Lung microvascular endothelial cell (primary cell): ENCODE measurements around the gene SLC22A23. TPM values are rescaled to one million over a fixed set of nuclear protein-coding genes. Genes with fewer than 3 reads are reported as not detected.

Source experiments
- DNase-seq, 2 donors: peaks; one replicate each; pipeline versions ENCODE4 v3.0.0 to v3.0.0-alpha.2; 2010; ENCODE audit warnings: low read depth in 2 of 2
- total RNA-seq: library from RNA; depleted of rRNA; stranded (reverse); fragments of >200 nt; gene quantifications from 2 replicates; pipeline ENCODE4 v1.2.1, GENCODE V29; 2014

The SLC22A23 gene
- total RNA-seq, 1 donor from 2014 or later, result 59.3 TPM

DNA sequence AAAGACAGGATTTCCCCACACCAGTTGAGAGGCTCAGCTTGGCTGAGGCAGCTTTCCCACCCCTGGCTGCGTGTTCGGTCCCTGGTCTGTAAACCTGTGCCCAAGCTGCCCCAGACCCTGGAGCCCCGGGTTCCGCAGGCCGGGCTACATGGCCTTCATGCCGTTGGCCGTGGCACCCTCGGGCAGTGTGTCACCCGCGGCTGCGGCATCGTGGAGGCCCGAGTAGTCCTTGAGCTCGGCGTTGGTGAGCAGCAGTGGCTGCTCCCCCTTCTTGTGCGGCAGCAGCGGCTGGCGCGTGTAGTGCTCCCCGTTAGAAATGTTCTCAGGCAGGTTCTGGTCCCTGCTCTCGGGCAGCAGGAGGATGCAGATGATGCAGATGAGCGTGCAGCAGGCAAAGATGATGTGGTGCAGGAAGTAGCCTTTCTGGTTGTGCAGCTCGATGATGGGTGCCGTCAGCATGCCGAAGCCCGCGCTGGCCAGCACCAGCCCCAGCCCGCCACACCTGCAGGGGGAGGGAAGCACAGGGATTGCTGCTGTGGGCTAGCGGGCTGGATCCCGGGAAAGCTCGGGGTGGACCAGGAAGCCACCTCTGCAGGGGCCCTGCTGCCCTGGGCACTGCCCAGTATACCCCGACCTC, 183.8 kb downstream of the SLC22A23 start:
- no peak for DNase-seq

DNA sequence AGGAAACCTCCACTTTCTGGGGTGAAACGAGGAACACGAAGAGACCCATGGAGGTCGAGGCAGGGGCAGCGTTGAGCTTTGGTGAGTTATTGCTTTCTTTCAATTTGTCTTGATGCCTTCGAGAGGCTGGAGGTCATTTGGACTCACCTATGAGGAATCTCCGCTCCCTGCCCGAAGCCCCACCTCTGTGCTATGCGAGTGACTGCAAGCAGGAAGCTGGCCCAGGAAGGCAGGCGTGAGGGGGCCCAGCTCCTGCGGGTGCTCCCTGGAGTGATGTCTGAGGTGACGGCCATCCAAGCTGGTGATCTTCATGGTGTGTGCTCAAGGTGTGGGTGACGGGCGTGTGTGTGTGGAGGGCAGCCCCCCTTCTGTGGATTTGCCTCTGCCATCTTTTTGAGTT, 185.1 kb downstream of the SLC22A23 start:
- DNase-seq, result no peak

DNA sequence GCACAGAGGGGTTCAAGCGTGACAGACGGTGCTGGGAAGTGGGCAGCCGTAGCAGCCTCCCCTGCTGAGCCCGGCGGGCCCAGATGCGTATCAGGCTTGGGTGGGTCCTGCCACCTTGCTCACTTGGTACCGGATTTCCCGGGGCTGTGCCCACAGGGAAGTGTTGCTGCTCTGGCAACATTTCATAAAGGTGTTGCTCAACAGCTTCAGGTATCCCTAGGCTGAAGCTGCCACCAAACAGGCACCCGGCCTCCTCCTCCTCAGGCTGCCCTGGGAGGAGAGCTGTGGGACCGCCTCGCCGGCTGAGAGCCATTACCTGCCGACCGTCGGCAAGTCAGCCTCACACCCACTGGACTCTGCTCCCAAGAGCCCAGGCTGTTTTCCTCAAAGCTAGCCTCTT, 186.6 kb downstream of the SLC22A23 start:
- DNase-seq, result no peak

DNA sequence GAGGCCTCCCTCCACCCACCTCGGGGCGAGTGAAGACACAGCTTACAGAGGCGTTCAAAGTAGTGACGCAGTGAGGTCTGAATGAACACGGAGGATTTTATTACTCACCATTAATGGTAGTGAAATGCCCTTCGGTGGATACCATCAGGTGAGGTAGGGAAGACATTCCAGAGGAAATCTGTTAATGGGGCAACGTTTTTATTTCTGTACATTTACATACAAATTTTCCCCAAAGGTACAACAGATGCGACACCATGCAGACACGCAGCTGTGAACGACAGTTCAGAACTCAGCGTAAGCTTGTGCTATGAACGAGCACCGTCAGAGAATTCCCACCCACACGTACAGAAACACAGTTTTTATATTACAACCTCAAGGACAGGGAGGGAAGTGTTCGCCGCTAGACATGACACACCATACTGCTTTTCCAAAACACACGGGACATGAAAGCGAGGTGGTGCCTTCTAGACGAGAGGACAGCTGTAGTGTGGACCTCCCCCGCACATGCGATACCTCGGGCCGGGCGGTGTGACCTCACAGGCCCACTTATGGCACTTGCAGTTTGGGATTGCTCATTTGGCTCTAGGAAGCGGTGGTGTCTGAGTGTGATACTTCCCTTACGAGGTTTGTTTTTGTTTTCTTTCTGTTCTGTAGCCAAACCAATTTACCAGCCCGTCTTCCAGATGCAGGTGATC, 187.4 kb downstream of the SLC22A23 start:
- DNase-seq, result no peak

DNA sequence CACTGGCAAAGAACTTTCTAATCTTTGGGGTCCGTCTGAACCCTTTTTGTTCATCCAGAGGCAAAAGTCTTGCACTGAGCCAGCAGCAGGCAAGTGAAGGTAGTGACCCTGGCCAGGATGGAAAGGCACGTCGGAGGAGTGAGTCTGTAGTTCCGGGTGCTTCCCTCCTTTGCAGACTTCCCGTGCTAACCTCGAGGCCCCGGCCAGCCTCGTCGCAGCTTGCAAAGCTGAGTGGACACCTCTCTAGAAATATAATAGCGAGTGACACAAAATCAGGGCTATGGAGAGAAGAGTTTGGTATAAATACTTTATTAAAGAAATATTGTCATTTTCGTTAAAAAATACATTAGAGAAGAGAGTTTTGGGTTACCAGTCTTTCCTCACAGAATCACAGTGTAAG, 188.2 kb downstream of the SLC22A23 start:
- no peak for DNase-seq

DNA sequence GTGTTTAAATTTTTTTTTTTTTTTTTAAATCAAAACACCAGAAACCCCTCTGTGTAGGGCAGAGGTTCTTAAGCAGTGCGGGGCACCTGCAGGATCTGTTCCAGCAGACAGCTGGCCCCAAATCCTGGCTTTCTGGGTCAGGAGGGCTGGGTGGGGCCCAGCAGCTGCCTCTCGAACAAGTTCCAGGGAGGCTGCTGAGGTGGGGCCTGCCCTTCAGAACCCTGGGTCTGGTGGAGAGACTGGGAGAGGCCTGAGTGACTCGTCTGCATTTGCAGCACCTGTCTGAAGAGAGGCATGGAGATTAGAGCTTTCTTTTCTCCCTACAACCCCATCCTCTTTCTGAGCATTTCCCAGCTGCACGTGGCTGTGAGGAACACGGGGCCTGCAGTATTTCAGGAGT, 189.7 kb downstream of the SLC22A23 start:
- no peak for DNase-seq

DNA sequence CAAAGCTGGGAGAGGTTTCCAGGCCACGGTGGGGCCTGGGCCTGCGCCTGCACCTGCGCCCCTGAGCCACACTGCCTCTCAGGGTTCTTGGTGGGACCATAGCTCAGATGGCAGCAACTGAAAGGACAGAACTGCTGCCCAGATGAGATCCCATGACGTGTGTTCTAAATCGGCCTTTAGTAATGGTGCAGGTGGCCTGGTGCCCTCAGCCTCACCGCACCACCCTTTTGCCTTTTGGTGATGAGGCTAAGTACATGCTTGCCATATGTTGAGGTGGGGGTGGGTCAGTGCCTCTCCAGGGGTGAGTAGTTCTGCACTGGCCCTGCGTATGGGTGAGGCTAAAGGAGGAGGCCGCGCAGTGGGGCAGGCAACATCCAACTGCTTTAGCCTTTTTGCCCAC, 190.7 kb downstream of the SLC22A23 start:
- no peak for DNase-seq

DNA sequence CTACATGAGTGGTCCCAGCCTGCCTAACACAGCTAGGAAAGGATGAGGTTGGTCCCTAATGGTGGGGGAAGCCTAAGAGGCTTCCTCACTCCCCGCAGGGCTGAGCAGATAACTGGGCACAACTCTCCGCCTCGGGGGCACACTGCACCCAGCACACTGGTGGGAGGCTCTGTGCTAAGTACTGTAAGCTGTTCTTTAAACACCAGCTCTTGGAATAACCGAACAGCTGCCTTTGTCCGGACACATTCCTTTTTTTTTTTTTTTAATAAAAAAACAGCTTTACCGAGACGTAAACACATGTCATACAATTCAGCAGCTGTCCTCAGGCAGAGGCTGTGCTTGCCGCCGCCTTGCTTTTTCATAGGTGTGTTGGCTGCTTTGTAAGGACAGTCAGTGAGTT, 191.2 kb downstream of the SLC22A23 start:
- DNase-seq, result no peak

DNA sequence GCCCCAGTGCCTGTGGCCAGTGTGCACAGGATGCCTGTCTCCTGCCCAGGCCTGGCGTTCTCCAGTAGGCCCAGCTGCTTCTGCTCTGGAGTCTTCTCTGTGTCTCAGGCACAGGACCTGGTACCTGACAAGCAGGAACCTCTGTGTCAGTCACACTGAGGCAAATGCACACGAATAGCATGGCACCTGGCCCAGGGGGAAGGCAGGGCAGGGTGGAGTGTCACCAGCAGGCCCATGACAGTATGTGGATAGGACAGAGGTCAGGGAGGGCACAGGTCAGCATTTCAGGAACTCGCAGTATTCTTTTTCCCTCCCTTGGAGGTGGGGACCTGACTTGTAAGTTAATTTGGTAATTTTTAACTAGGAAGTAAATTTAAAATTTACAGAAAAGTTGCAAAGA, 192.5 kb downstream of the SLC22A23 start:
- DNase-seq, result no peak

DNA sequence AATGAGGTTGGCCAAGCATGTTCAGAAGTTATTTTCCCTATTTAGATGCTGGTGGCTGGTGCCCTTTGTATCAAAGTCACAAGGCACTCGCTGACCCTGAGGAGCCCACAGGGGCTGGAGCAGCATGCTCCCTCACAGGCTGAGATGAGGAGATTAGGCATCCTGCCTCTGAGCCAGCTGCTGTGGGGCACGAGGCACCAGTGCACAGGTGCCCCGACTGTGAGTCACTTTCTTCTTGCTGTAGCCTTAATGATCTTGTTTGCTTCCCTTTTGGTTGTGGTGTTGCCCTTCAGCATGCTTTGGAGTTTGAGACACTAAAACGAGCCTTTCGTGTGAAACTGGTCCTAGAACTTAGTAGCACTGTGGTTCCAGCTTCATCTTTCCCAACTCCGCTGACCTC, 193.8 kb downstream of the SLC22A23 start:
- DNase-seq, result peak in 1 of 2 donors; percentile 46

DNA sequence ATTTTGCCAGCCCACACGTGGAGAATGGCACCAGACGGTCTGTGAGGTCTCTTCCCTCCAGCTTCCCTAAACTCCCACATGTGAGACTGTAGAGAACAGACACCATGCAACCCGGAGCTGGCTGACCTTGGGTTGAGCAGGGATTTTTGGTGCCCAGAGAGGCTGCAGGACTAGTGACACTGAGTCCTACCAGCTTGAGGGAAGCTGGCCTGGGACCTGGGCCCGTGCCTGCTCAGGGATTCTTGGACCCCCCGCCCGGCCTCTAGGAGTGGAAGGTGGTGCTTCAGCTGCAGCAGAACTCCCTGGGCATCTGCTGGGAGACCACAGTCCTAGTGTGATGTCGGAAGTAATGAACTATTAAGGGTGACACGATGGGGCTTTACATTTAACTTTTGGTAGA, 194.9 kb downstream of the SLC22A23 start:
- DNase-seq, result no peak

DNA sequence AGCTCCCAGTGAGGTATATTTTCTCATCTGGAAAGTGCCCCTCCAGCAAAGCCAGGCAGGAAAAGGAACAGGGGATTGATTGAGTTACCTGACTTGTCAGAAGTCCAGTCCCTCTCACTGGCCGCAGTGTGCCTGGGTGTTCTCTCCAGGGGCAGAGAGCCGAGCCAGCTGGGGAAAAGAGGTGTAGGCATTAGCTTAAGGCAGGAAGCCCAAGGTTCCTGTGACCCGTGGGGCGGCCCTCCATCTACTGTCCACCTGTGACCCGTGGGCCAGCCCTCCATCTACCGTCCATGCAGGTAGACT, 195.4 kb downstream of the SLC22A23 start:
- DNase-seq, result no peak

DNA sequence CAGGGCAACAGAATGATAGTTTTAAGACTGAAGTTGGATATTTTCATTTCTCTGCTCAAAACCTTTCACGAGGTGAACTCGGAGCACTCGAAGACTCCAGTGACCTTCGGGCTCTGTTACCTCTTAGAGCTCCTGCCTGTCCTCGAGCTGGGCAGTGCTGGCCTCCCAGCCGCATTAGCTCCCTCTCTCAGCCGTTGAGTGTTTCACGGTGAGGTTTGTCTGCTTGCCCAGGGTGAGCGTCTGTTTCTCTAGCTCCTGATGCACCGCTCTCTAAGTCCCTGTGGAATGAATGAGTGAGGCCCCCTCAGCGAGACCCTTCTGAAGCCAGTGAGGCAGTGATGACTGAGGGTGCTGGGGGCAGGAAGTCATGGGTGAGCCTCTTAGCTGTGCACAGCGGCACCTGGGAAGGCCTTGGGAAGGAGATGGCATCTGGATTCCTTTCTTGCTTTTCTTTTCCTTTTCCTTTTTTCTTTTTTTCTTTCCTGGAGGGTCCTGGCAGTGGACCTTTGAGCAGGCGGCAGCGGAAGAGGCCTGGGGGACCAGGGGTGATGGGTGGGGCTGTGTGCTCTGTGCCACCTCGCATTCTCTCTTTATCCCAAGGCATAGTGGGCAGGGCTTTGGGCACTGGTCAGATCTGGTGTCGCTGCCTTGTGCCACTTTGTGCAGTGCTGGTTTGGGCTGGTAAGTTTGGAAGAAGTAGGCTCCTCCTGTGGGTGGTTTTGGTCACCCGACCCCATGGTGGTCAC, 195.9 kb downstream of the SLC22A23 start:
- peak in 1 of 2 donors; percentile 14 for DNase-seq

DNA sequence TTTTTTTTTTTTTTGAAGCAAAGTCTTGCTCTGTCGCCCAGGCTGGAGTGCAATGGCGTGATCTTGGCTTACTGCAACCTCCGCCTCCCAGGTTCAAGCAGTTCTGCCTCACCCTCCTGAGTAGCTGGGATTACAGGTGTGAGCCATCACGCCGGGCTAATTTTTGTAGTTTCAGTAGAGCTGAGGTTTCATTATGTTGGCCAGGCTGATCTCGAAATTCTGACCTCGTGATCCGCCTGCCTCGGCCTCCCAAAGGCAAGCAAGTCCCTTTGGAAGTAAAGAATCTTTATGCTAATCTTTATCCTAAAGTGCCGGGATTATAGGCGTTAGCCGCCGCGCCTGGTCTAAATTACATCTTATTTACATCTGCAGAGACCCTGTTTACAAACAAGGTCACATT, 196.6 kb downstream of the SLC22A23 start:
- DNase-seq, result no peak

DNA sequence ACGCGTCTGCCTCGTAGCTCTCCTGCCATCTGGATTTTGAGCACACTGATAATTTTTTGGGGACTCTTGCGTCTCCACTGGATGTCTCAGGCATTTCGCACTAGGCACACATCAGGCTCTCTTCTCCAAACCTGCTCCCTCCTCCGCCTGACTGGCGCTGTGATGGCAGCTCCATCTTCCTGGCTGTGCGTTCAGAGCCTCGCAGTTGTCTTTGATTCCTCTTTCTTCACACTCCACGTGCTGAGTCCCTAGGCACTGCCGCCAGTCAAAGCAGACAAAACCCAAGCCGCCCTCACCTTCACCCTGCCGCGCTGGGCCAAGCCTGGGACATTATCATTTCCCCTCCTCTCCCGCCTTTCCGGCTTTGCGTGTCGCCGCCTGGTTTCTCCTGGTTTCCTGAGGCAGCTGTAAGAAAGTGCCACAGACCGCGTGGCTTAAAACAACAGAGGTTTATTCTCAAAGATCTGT, 197.3 kb downstream of the SLC22A23 start:
- peak; percentile 16 to 40 for DNase-seq

DNA sequence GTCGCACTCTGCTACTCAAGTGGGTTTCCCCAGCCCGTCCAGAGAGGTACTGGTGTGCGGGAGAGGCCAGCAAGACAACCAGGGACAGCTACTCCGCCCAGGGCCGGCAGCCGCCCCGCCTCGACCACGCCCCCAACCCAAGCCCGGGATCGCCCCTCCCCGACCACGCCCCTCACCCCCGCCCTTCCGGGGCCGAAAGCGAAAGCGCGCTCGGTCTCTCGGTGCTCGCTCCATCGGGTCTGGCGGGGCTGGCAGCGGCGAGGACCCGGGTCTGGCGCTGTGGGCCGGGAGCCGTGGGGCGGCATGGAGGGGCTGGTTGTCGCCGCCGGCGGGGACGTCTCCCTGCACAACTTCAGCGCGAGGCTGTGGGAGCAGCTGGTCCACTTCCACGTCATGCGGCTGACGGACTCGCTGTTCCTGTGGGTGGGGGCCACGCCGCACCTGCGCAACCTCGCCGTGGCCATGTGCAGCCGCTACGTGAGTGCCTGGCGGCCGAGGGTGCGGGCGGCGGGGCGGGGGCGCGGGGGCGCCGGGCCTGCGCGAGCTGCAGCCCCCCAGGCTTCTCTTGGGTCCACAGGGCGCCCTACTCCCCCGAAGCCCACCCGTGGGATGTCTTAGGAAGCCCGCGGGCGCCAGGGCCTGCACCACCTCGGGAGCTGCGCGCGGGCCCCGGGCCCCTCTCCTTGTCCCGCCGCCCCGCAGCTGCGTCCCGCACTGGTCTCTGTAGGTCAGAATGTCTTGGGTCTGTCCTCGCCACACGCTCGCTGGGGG, 197.9 kb downstream of the SLC22A23 start, which contains the start of gene PSMG4:
PSMG4 (plus strand) TSS at position 228 of the 771 bp plus-strand sequence; CDS start at position 304, 76 bp downstream.
- DNase-seq, result peak; percentile 89 to 92

DNA sequence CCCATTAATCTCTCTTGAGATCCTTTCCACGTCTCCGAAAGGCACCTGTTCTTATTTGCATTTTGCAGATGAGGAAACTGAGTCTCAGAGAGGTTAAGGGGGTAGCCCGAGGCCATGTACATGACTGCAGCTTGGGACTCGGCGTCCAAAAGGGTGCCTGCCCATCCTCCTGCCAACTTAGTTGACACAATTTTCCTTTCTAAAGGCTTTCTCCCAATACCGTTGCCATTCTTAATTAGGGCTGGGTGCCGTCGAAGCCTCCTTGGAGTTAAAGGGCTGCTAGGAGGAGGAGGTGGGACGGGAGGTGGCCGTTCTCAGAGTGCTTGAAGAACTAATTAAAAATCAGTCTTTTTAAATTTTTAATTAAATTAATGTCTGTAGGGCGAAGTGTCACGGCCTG, 198.6 kb downstream of the SLC22A23 start:
- DNase-seq, result no peak

DNA sequence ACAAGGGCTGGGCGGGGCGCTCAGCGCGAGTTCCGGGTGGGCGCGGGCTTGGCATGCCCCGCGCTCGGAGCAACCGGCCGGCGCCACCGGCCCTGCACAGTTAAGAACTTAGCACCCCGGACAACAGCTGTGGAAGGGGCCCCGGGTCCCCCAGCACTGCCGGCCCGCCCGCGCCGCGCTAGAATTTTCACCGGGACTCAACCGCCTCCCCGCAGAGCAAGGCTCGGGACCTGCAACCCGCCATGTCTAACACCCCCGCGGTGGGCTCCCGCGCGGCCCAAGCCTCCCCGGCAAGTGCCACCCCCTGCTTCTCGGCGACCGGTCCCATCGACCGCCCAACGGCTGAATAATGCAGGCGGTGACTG, 203.3 kb downstream of the SLC22A23 start:
- DNase-seq, result no peak

DNA sequence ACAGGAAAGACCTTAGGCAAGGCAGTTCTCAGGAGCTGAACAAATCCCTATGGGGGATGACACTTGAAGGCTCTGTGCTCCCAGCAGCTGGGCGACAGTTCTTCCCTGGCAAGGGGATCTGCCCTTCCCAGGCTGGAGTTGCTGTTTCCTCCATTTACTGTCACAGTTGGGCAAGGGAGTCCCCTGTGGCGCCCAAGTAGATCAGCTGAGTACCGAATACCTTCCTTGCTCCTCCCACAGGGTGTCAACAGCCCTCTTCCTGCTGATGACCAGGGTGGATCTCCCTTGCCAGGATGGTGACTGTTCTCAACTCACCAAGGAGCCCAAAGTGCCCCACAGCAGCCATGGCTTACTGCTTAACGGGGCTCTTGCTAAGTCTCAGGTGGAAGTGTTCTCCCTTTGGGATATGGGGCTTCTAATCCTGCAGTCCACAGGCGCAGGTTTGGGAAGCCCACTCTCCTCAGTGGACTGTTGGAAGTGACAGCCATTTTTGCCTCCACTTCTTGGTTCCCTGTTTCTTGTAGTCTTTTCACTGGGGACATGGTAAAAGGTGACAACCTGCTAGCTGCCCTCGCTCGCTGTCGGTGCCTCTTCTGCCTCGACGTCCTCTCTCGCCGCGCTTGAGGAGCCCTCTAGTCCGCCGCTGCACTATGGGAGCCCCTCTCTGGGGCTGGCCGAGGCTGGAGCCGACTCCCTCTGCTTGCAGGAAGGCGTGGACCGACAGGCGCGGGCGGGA, 203.8 kb downstream of the SLC22A23 start:
- no peak for DNase-seq

DNA sequence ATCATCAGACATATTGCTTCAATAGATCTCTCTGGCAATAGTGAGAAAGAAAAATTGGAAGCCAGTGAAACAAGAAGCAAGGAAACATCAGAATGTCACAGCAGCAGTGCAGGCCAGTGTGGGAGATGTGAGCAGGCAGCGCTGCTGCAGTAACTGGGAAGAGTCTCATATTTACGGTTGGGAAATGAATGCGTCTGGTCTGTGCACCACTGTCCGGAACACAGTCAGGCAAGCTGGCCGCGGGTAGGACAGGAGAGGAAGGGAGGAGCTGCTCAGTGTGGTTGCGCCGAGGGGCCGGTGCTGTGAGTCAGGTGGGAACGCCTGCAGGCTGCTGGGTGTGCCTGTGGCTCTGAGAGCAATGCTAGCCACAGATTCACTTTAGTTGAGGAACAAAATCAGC, 204.5 kb downstream of the SLC22A23 start:
- peak; percentile 35 to 49 for DNase-seq
